ENCODE results near the gene LMBR1. TPM values are rescaled to one million over a fixed set of nuclear protein-coding genes. Genes with fewer than 3 reads are reported as not detected.

LMBR1 gene
- total RNA-seq, 4 donors from 2014 or later: 38.0 to 81.3 (median 56.4) TPM

DNA sequence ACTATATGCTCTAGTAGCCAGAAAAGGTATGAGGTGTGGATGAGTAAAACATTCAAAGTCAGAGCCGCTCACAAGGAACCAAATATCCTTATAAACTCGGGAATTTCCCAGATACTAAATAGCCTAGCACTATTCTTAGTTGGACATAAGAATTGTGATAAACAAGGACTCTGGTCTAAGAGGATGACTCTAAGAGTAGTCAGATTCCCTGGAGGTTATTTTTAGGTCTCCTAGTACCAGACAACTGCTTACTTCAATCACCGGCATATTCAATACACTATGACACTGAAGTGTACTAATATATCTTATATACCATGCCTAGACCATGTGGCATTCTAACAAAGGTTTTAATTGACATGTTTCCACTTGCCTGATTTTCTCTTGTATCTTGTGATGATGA lies 56.5 kb downstream of the LMBR1 start:
- DNase-seq (ENCODE audit: extremely low spot score): no peak
- WGBS: 94% methylated on average over 3 of the region's 3 CpGs
- Histone ChIP-seq H3K27ac (replicated peaks in 1 of 4) (no peak overlapping the region), H3K9me3 (no peaks in the 10 kb centered on the region), H3K4me3 (no peak overlapping the region), H3K36me3 (peaks cover 0 to 33% (median 9%) of the 10 kb centered on the region in 4 donors), H3K4me1 (no peaks in the 10 kb centered on the region), H3K27me3 (no peaks in the 10 kb centered on the region)
- TF ChIP-seq POLR2AphosphoS5 (IDR thresholded peaks at IDR 0.05) (no peak), EP300 (IDR thresholded peaks at IDR 0.05) (no peak), POLR2A (IDR thresholded peaks at IDR 0.05; ENCODE audit: low read depth) (no peak)
- TF ChIP-seq, protein P1, sequence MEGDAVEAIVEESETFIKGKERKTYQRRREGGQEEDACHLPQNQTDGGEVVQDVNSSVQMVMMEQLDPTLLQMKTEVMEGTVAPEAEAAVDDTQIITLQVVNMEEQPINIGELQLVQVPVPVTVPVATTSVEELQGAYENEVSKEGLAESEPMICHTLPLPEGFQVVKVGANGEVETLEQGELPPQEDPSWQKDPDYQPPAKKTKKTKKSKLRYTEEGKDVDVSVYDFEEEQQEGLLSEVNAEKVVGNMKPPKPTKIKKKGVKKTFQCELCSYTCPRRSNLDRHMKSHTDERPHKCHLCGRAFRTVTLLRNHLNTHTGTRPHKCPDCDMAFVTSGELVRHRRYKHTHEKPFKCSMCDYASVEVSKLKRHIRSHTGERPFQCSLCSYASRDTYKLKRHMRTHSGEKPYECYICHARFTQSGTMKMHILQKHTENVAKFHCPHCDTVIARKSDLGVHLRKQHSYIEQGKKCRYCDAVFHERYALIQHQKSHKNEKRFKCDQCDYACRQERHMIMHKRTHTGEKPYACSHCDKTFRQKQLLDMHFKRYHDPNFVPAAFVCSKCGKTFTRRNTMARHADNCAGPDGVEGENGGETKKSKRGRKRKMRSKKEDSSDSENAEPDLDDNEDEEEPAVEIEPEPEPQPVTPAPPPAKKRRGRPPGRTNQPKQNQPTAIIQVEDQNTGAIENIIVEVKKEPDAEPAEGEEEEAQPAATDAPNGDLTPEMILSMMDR (IDR thresholded peaks at IDR 0.05): no peak
- intact Hi-C loops (cut with DNase I): no loop called here

DNA sequence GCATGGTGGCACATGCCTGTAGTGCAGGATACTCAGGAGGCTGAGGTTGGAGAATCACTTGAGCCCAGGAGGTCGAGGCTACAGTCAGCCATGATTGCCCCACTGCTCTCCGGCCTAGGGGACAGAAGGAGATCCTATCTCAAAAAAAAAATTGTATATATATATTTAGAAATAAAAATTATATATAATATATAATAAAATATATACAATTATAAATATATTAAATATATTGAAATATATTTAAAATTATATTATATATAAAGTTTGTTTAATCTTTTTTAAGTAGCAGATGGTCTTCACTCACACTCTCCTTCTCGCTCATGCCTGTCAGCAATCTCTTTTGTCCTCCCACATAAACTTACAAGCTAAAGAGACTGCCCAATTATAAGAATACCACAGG lies 58.5 kb downstream of the LMBR1 start:
- WGBS: 95% methylated on average over 3 of the region's 3 CpGs
- no peaks in the 10 kb centered on the region for H3K4me1 ChIP-seq
- peaks cover 0 to 34% (median 9%) of the 10 kb centered on the region in 4 donors for H3K36me3 ChIP-seq
- TF ChIP-seq EP300 (IDR thresholded peaks at IDR 0.05) (no peak), POLR2A (IDR thresholded peaks at IDR 0.05; ENCODE audit: low read depth) (no peak), POLR2AphosphoS5 (IDR thresholded peaks at IDR 0.05) (no peak)
- TF ChIP-seq, protein P1 (IDR thresholded peaks at IDR 0.05): no peak
- H3K9me3 ChIP-seq: no peaks in the 10 kb centered on the region
- DNase-seq (ENCODE audit: extremely low spot score): no peak
- H3K27me3 ChIP-seq: no peaks in the 10 kb centered on the region
- no peak overlapping the region for H3K4me3 ChIP-seq
- H3K27ac ChIP-seq (replicated peaks in 1 of 4): no peak overlapping the region
- intact Hi-C loops (cut with DNase I): no loop called here

DNA sequence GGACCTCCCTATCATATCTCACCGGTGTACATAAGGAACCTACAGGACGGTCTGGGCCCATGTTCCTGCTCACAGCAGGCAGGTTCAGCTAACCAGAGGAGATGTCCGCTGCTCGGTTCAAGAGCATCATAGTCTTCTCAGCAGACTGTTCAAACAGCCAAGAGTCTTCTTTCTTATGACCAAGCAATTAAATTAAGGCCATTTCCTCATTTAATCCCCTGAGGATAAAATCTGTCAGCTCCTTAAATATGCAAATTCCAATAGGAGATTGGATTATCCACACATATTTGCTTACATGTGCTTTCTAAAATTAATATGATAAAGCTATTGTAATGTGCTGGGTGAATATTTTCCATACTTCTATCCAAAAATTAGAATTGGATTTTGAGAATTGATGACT lies 59.7 kb downstream of the LMBR1 start:
- Histone ChIP-seq H3K36me3 (peaks cover 0 to 38% (median 9%) of the 10 kb centered on the region in 4 donors), H3K27me3 (no peaks in the 10 kb centered on the region), H3K4me3 (no peak overlapping the region), H3K4me1 (no peaks in the 10 kb centered on the region), H3K27ac (replicated peaks in 1 of 4) (no peak overlapping the region), H3K9me3 (no peaks in the 10 kb centered on the region)
- WGBS: 94% methylated on average over 4 of the region's 4 CpGs
- TF ChIP-seq POLR2AphosphoS5 (IDR thresholded peaks at IDR 0.05): no peak
- TF ChIP-seq, protein P1 (IDR thresholded peaks at IDR 0.05): no peak
- no peak for TF ChIP-seq POLR2A (IDR thresholded peaks at IDR 0.05; ENCODE audit: low read depth)
- TF ChIP-seq EP300 (IDR thresholded peaks at IDR 0.05): no peak
- no peak for DNase-seq (ENCODE audit: extremely low spot score)
- intact Hi-C loops (cut with DNase I): no loop called here

DNA sequence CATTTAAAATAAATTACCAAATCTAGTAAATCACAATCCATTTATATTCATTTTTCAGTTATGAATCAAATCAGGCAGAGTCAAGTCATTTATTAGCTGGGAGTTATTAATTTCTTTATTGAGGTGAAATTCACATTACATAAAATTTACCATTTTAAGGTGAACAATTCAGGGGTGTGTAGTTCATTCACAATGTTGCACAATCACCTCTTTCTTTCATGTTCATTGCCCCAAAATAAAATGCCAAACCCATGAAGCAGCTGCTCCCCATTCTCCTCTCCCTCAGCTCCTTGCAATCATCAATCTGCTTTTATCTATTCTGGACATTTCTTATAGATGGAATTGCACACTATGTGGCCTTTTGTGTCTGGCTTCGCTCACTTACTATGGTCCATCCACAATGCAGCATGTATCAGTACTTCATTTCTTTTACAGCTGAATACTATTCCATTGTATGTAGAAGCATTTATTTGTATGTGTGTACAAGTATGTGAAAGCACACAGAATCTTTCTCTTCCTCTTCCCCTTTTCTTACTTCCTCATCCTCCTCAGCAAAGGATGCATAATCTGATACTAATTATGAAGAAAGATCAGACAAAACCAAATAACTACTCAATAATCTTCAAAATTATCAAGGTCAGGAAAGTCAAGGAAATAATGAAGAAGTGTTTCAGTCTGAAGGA lies 60.6 kb downstream of the LMBR1 start:
- DNase-seq (ENCODE audit: extremely low spot score): no peak
- Histone ChIP-seq H3K4me1 (no peaks in the 10 kb centered on the region), H3K36me3 (peaks cover 0 to 38% (median 9%) of the 10 kb centered on the region in 4 donors), H3K4me3 (no peak overlapping the region), H3K9me3 (no peaks in the 10 kb centered on the region), H3K27me3 (no peaks in the 10 kb centered on the region), H3K27ac (replicated peaks in 1 of 4) (no peak overlapping the region)
- TF ChIP-seq EP300 (IDR thresholded peaks at IDR 0.05): no peak
- TF ChIP-seq POLR2AphosphoS5 (IDR thresholded peaks at IDR 0.05): no peak
- TF ChIP-seq, protein P1 (IDR thresholded peaks at IDR 0.05): no peak
- no peak for TF ChIP-seq POLR2A (IDR thresholded peaks at IDR 0.05; ENCODE audit: low read depth)
- intact Hi-C loops (cut with DNase I): no loop called here
- WGBS: 100% methylated on average over 1 of the region's 1 CpG
